Activated CD4-positive, alpha-beta memory T cell treated with anti-CD3 and anti-CD28 coated beads for 36 hours (primary cell): ENCODE measurements around the gene TAAR6. TPM values are rescaled to one million over a fixed set of nuclear protein-coding genes. Genes with fewer than 3 reads are reported as not detected.
"Not testable (repeated sequence)": the region's sequence is repeated elsewhere in the genome, so short reads cannot be mapped to it uniquely, and the experiment has no call there.

Experiments
- CTCF ChIA-PET: fragments of 350-600 bp; sonication (Branson Sonifier 250); formaldehyde crosslinking; loops from one replicate; lab custom pipeline; 2021; ENCODE audit warnings: antibody characterized with exemption, inconsistent platforms; lab: Charles Lee
- POLR2A ChIA-PET: fragments of 350-600 bp; sonication (Branson Sonifier 250); formaldehyde crosslinking; loops from one replicate; lab custom pipeline; 2021; ENCODE audit warnings: antibody characterized with exemption; lab: Charles Lee
- DNase-seq: peaks from one replicate; pipeline ENCODE4 v3.0.0-alpha.2; 2020
- H3K27ac Mint-ChIP-seq: one replicate; pipeline ENCODE4 v1.8.0; 2021; ENCODE audit warnings: mixed read lengths
- H3K27me3 Mint-ChIP-seq: one replicate; pipeline ENCODE4 v1.8.0; 2021; ENCODE audit warnings: mixed read lengths
- H3K36me3 Mint-ChIP-seq: one replicate; pipeline ENCODE4 v1.8.0; 2021; ENCODE audit warnings: mixed read lengths
- H3K4me1 Mint-ChIP-seq: one replicate; pipeline ENCODE4 v1.8.0; 2021; ENCODE audit warnings: low read depth, mixed read lengths
- H3K4me3 Mint-ChIP-seq: one replicate; pipeline ENCODE4 v1.8.0; 2021; ENCODE audit warnings: mild to moderate bottlenecking, mixed read lengths
- H3K9me3 Mint-ChIP-seq: one replicate; pipeline ENCODE4 v1.8.0; 2021; ENCODE audit warnings: mixed read lengths
- intact Hi-C: fragments of 100-400 bp; cut with micrococcal nuclease; formaldehyde crosslinking; loops from one replicate; pipeline ENCODE4 v1.15.1; 2023
- total RNA-seq, 2 experiments: library from RNA; stranded (reverse); gene quantifications; one replicate each; pipeline ENCODE4 v1.2.3, GENCODE V29; 2021

The TAAR6 gene
- total RNA-seq, 2 experiments from 2014 or later, result not detected

DNA sequence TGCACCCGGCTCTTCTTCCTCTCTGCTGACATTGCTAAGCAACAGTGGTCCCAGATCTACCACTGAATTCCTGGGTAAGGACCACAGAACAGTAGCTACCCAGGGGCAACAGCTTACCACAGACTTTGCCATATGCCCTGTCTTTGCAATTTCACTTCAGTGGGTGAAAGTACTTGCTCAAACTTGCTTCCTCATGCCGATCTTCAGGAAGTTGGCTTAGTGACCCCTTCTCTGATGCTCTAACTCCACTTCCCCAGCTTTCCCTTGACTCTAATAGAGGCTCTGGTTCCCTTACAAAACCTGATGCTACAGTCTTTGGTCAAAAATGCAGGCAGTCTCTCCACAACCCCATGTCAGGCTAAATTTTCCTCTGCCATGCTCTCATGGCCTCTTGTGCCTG is 22.7 kb downstream of the TAAR6 start:
- peaks cover 7% of the 10 kb centered on the region for H3K27me3 Mint-ChIP-seq
- H3K27ac Mint-ChIP-seq, result no peak overlapping the region
- H3K4me3 Mint-ChIP-seq, result no peak overlapping the region
- H3K36me3 Mint-ChIP-seq, result no peaks in the 10 kb centered on the region
- intact Hi-C loops, result no loop called here
- ChIA-PET POLR2A (no interaction called here), CTCF (no interaction called here)
- H3K4me1 Mint-ChIP-seq, result no peaks in the 10 kb centered on the region
- DNase-seq, result no peak
- H3K9me3 Mint-ChIP-seq, result no peaks in the 10 kb centered on the region

DNA sequence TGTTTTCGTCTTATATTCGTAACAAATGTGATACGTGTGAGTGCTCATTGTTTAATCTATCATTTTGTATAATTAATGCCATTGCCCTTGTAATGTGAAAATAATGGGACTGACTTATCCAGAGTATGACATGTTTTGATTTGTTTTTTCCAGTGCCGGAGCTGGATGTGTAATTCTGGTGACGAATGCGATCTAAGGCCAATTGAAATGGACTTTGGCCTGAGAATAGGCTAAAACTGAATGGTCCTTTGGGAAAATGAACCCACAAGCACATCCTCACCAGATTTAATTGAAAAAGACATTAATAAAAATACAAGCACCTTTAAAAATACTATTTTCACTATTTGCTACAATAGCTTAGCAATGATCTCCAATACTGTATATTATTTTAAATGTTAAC is 26.1 kb downstream of the TAAR6 start:
- Mint-ChIP-seq H3K27ac (no peak overlapping the region), H3K9me3 (no peaks in the 10 kb centered on the region), H3K36me3 (no peaks in the 10 kb centered on the region), H3K4me3 (no peak overlapping the region), H3K27me3 (peaks cover 9% of the 10 kb centered on the region), H3K4me1 (no peaks in the 10 kb centered on the region)
- intact Hi-C loops, result no loop called here
- POLR2A ChIA-PET, result no interaction called here
- CTCF ChIA-PET, result no interaction called here
- no peak for DNase-seq

DNA sequence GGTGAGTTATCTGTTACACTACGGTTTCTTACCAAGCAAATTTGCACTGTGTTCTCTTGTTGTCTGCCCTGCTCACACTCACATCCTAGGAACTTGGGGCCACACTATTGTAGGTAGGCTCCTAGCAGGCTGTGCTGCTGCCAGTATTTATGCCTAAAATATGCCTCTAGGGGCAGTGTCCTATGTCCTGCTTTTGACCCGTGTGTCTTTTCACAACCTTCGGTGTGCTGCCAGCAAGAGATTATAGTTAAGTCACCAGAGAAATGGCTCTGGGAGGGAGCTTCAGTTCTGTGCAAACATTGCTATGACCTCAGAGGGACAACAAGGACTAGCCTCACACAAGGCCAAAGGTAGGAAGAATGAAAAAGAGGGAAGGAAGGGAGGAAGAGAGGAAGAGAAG is 28.4 kb downstream of the TAAR6 start:
- H3K4me1 Mint-ChIP-seq, result no peaks in the 10 kb centered on the region
- no peaks in the 10 kb centered on the region for H3K9me3 Mint-ChIP-seq
- intact Hi-C loops, result no loop called here
- ChIA-PET POLR2A (no interaction called here), CTCF (no interaction called here)
- no peak for DNase-seq
- no peak overlapping the region for H3K27ac Mint-ChIP-seq
- no peaks in the 10 kb centered on the region for H3K36me3 Mint-ChIP-seq
- peaks cover 5% of the 10 kb centered on the region for H3K27me3 Mint-ChIP-seq
- no peak overlapping the region for H3K4me3 Mint-ChIP-seq

DNA sequence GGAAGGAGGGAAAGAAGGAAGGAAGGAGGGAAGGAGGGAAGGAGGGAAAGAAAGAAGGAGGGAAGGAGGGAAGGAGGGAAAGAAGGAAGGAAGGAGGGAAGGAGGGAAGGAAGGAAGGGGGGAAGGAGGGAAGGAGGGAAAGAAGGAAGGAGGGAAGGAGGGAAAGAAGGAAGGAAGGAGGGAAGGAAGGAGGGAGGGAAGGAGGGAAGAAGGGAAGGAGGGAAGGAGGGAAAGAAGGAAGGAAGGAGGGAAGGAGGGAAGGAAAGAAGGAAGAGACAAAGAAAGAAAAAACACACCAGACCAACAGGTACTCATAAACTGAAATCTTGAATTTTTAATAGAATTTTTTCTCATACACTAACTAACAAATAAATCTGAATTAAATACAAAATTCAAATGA is 30.8 kb downstream of the TAAR6 start:
- H3K36me3 Mint-ChIP-seq, CTCF ChIA-PET, intact Hi-C loops: not testable (repeated sequence)

DNA sequence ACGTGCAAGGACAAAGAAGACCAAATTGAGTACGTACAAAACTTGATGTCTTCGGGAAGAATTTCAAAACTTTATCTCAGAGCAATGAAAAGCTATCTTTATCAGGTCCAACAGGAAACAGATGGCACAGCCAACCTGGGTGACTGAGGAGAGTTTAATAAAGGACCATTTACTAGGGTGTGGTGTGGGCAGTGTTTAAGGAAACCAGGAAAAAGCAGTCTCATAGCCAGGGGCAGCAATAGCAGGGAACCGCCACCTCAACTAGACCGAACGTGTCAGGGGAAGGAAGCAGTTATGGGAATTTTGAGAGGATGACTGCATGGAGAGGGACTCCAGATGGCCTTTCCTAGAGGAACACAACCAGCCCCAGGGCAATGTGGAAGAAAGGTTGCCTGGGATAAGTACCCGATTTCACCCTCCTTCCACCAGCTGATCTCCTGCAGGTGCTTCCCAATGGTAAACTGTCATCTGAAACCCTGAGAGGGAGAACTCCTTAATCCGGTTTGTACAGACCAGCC is 34.6 kb downstream of the TAAR6 start:
- Mint-ChIP-seq H3K27me3 (no peaks in the 10 kb centered on the region), H3K4me1 (no peaks in the 10 kb centered on the region), H3K9me3 (no peaks in the 10 kb centered on the region), H3K27ac (no peak overlapping the region), H3K4me3 (no peak overlapping the region), H3K36me3 (no peaks in the 10 kb centered on the region)
- CTCF ChIA-PET, result no interaction called here
- no peak for DNase-seq
- intact Hi-C loops, result no loop called here
- POLR2A ChIA-PET, result no interaction called here

More for the DNA sequence above, 30.8 kb downstream of the TAAR6 start:
- H3K9me3 Mint-ChIP-seq, POLR2A ChIA-PET, H3K27me3 Mint-ChIP-seq, H3K4me1 Mint-ChIP-seq, DNase-seq, H3K27ac Mint-ChIP-seq, H3K4me3 Mint-ChIP-seq: not testable (repeated sequence)

DNA sequence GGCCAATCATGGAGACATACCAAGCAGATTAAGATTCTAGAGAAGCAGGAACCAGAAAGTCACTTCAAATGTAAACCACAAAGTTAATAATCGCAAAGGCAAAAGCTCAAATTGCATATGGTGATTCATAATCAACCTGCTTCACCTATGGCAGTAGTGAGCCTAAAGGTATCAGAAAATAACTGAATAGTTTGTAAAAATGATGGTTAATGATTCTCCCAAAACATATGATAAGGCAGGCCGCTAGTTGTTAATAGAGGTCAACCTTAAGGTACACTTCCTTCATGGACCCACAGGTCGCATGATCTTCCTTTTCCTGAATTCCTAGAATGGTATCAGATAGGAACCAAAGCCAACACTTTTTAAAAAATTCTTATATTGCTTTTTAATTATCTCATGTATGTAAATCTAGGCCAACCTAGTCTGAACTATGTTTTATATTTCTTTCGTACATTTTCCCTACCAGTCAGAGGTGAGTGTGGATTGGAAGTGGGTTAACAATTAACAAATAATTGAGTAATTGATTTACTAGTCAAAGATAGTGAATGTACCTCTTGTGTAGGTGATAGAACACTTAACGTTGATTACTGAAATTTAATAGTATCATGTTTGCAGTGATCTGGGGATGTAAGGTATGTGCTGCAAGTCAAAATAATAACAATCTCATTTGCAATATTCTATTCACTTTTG is 37.6 kb downstream of the TAAR6 start:
- Mint-ChIP-seq H3K4me1 (no peaks in the 10 kb centered on the region), H3K27me3 (no peaks in the 10 kb centered on the region), H3K9me3 (no peaks in the 10 kb centered on the region), H3K27ac (no peak overlapping the region), H3K4me3 (no peak overlapping the region), H3K36me3 (no peaks in the 10 kb centered on the region)
- intact Hi-C loops, result no loop called here
- no peak for DNase-seq
- ChIA-PET CTCF (no interaction called here), POLR2A (no interaction called here)

DNA sequence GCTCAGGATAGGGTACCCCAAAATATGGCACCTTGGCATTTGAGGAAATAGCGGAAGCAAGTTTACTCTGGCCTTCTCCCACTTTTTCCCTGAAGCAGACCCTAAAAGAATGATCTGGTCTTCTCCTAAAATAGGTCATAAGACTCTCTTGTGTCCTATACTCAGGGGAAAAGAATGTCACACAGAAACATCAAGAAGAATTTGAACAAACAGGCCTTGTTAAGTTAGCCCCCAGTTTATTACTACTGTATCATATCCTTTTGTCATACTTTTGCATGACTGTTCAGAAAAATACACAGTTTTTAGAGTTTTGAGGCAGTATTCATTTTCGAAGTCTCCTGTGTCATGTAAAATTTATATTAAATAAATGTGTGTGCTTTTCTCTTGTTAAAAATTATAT is 41.5 kb downstream of the TAAR6 start:
- no peak overlapping the region for H3K4me3 Mint-ChIP-seq
- H3K27me3 Mint-ChIP-seq, result peaks cover 2% of the 10 kb centered on the region
- H3K4me1 Mint-ChIP-seq, result peaks cover 4% of the 10 kb centered on the region
- no peak for DNase-seq
- POLR2A ChIA-PET, result no interaction called here
- CTCF ChIA-PET, result no interaction called here
- intact Hi-C loops, result no loop called here
- H3K27ac Mint-ChIP-seq, result no peak overlapping the region
- no peaks in the 10 kb centered on the region for H3K36me3 Mint-ChIP-seq
- no peaks in the 10 kb centered on the region for H3K9me3 Mint-ChIP-seq

DNA sequence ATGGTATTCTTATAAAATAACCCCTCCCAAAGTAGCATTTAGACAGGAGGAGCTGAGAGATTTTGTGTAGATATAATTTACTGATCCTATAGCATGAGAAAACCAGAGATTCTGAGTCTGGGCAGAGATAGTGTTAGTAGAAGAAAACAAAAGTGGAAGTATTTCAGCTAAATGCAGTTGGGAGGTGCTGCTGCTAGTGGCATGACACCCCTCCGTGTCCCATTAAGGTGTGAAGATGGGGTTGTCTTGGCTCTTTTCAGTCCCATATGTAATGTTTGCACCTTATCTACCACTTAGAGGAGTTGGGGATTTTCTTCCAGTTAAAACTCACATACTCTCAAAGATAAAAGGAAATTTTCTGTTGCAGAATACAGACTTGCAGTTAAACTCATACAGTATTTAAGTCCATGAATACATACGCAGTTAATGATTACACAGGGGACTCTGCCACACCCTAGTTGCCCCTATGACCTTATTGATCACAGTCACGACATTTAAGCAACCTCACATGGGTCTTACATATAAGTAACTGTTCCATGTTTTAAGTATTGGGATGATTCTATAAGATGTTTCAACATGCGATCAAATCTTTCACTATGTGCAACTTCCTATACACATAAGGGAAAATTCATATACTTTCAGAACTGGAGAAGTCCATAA is 42.5 kb downstream of the TAAR6 start:
- Mint-ChIP-seq H3K27me3 (peaks cover 2% of the 10 kb centered on the region), H3K9me3 (no peaks in the 10 kb centered on the region), H3K36me3 (no peaks in the 10 kb centered on the region), H3K4me3 (no peak overlapping the region), H3K4me1 (peaks cover 4% of the 10 kb centered on the region), H3K27ac (no peak overlapping the region)
- ChIA-PET CTCF (no interaction called here), POLR2A (no interaction called here)
- intact Hi-C loops, result no loop called here
- DNase-seq, result no peak

DNA sequence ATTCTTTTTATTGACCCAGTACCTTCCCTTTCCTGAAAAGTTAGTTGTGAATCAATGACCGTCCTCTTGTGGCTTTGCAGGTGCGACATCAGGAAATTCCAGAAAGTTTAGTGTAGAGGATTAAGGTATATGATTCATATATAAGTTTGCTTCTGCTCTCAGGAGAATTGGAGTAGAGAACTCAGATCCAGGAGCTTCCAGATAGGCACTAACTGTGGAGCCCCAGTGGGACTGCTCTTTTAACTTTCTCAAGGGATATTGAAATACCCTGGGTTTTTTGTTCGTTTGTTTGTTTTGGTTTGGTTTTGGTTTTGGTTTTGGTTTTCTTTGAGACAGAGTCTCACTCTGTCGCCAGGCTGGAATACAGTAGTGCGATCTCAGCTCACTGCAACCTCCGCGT is 44.4 kb downstream of the TAAR6 start:
- Mint-ChIP-seq H3K4me1 (peaks cover 4% of the 10 kb centered on the region), H3K9me3 (no peaks in the 10 kb centered on the region), H3K27ac (no peak overlapping the region), H3K27me3 (peaks cover 2% of the 10 kb centered on the region), H3K36me3 (no peaks in the 10 kb centered on the region), H3K4me3 (peak overlapping the region; percentile 40)
- intact Hi-C loops, result no loop called here
- DNase-seq, result no peak
- ChIA-PET POLR2A (no interaction called here), CTCF (no interaction called here)

DNA sequence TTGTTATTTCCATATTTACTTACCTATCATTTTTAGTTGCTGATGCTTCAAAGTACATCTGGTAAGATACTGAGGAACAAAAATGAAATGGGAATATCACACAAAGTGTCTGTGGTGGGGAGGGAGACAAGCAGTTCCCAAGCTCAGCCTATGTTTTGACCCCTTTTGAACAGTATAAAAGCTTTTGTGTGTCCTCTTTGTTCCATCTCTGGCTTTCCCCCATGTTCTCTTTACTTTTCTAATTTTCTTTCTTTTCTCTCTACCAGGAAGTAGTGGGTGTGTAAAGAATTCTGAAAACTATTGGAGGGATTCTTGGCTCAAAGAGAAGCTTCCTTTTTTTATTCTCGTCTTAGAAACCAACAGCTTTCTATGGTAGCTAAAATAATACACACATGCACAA is 46.6 kb downstream of the TAAR6 start:
- Mint-ChIP-seq H3K27me3 (peaks cover 2% of the 10 kb centered on the region), H3K9me3 (no peaks in the 10 kb centered on the region), H3K4me3 (no peak overlapping the region), H3K4me1 (peaks cover 4% of the 10 kb centered on the region), H3K27ac (no peak overlapping the region), H3K36me3 (no peaks in the 10 kb centered on the region)
- intact Hi-C loops, result no loop called here
- no peak for DNase-seq
- ChIA-PET CTCF (interaction anchor here (0.6 kb wide), 1 partner anchor 1299 kb away, joined by 3 read pairs; no protein-coding TSS in a partner anchor), POLR2A (no interaction called here)

Other genes with a start within 250 kb of the TAAR6 start
- not detected for gene MOXD1, start 168.8 kb upstream of the TAAR6 start, total RNA-seq
- 10 to 100 TPM; 16.2 to 19.0 TPM for gene STX7, start 57.2 kb upstream of the TAAR6 start, total RNA-seq
- gene TAAR9, start 32.0 kb upstream of the TAAR6 start, total RNA-seq, result not detected
- gene TAAR8, start 17.6 kb upstream of the TAAR6 start, total RNA-seq, result not detected
- gene TAAR5, start 19.4 kb downstream of the TAAR6 start, total RNA-seq, result not detected
- gene TAAR2, start 54.0 kb downstream of the TAAR6 start, total RNA-seq, result not detected
- gene TAAR1, start 88.9 kb downstream of the TAAR6 start, total RNA-seq, result not detected
- gene VNN1, start 143.7 kb downstream of the TAAR6 start, total RNA-seq, result not detected
- 1 to 10 TPM; 4.3 to 5.0 TPM for gene VNN2, start 187.6 kb downstream of the TAAR6 start, total RNA-seq
- 1 to 10 TPM; 4.5 to 5.2 TPM for gene SLC18B1, start 228.3 kb downstream of the TAAR6 start, total RNA-seq
- gene RPS12, start 244.2 kb downstream of the TAAR6 start, total RNA-seq, result 1,000 to 10,000 TPM; 1,796 to 1,823 TPM